Motor neuron (in vitro differentiated cells): ENCODE measurements around the gene WAPL. TPM values are rescaled to one million over a fixed set of nuclear protein-coding genes. Genes with fewer than 3 reads are reported as not detected.

Experiments
- ATAC-seq, 8 experiments: fragments of 200-7000 bp; cut with Tn5 transposase; replicated peaks in 6 of 8; 2 replicates each; pipeline ENCODE4 v1.8.0; 2021; ENCODE audit warnings: mild to moderate bottlenecking in 8 of 8, moderate library complexity in 8 of 8
- H3K27ac ChIP-seq, 2 donors: fragments of 250-450 bp; sonication (Bioruptor Pico); 2 replicates each; pipeline ENCODE4 v1.9.0; 2021; ENCODE audit warnings: antibody characterized with exemption in 2 of 2, mild to moderate bottlenecking in 2 of 2, moderate library complexity in 1 of 2
- H3K4me1 ChIP-seq, 2 donors: fragments of 250-450 bp; sonication (Bioruptor Pico); replicated peaks in 1 of 2; 2 replicates each; pipeline ENCODE4 v1.6.1; 2021; ENCODE audit warnings: antibody characterized with exemption in 2 of 2, mild to moderate bottlenecking in 2 of 2, moderate library complexity in 1 of 2
- H3K4me3 ChIP-seq, 5 donors: fragments of 250-450 bp; sonication (Bioruptor Pico); 2 replicates each; pipeline ENCODE4 v1.9.0; 2021; ENCODE audit warnings: antibody characterized with exemption in 5 of 5, mild to moderate bottlenecking in 5 of 5, moderate library complexity in 4 of 5
- WGBS, 10 experiments: fragments of 450-650 bp; shearing (Covaris generic); methylation state at CpG; one replicate each; pipeline ENCODE4 v1.0.0; 2022; 5-methylcytosine and 5-hydroxymethylcytosine counted together
- in situ Hi-C, 9 experiments: fragments of 400-800 bp; cut with MboI; loops; one replicate each; pipeline ENCODE4 v1.15.0; 2021; ENCODE audit warnings: low sequenced_read_pairs in 9 of 9, low pct_unique_long_range_greater_than_20kb in 2 of 9; ENCODE audit not compliant: unreplicated experiment in 9 of 9
- total RNA-seq, 8 experiments: library from RNA; unstranded; fragments of 300-600 nt; gene quantifications; 2 replicates each; pipeline versions ENCODE4 v1.2.3 to v1.2.4, GENCODE V29; 2022

The WAPL gene
- total RNA-seq, 8 experiments from 2014 or later, result 25.1 to 42.2 (median 31.8) TPM

- peaks cover 16 to 26% of the 10 kb centered on the region in 2 donors for H3K4me1 ChIP-seq
- H3K27ac ChIP-seq, result no peak overlapping the region
- in situ Hi-C loops, result no loop called here
- 48 to 100% (median 88%) methylated on average over 1 to 3 of the region's 3 CpGs for WGBS, 10 experiments
- ATAC-seq, result no peak
- no peak overlapping the region for H3K4me3 ChIP-seq
Observed at GRCh38 chr10:86518781-86519180, 2.8 kb downstream of the WAPL start.

- H3K4me3 ChIP-seq, result no peak overlapping the region
- no peak overlapping the region for H3K27ac ChIP-seq
- H3K4me1 ChIP-seq, result no peaks in the 10 kb centered on the region
- 67 to 100% (median 94%) methylated on average over 1 to 2 of the region's 2 CpGs; no CpG with 5 or more reads in 3 of the 10 experiments for WGBS, 10 experiments
- ATAC-seq, result no peak
- in situ Hi-C loops, result no loop called here
Observed at GRCh38 chr10:86512137-86512536, 9.5 kb downstream of the WAPL start.

GRCh38 chr10:86511027-86511865, 10.3 kb downstream of the WAPL start:
- in situ Hi-C loops, result no loop called here
- WGBS, 10 experiments, result 62 to 100% (median 83%) methylated on average over 1 to 4 of the region's 5 CpGs; no CpG with 5 or more reads in 1 of the 10 experiments
- H3K4me1 ChIP-seq, result no peaks in the 10 kb centered on the region
- no peak overlapping the region for H3K27ac ChIP-seq
- H3K4me3 ChIP-seq, result no peak overlapping the region
- no peak for ATAC-seq

GRCh38 chr10:86509145-86509544, 12.4 kb downstream of the WAPL start:
- Histone ChIP-seq H3K27ac (no peak overlapping the region), H3K4me3 (no peak overlapping the region), H3K4me1 (no peaks in the 10 kb centered on the region)
- WGBS, 10 experiments, result 75 to 100% (median 100%) methylated on average over 1 to 3 of the region's 3 CpGs; no CpG with 5 or more reads in 3 of the 10 experiments
- no peak for ATAC-seq
- in situ Hi-C loops, result no loop called here

GRCh38 chr10:86508217-86508616, 13.4 kb downstream of the WAPL start:
- in situ Hi-C loops, result no loop called here
- Histone ChIP-seq H3K4me1 (no peaks in the 10 kb centered on the region), H3K27ac (no peak overlapping the region), H3K4me3 (no peak overlapping the region)
- WGBS, 10 experiments, result 86 to 100% (median 97%) methylated on average over 2 to 6 of the region's 6 CpGs; no CpG with 5 or more reads in 2 of the 10 experiments
- ATAC-seq, result no peak

- Histone ChIP-seq H3K4me3 (no peak overlapping the region), H3K4me1 (no peaks in the 10 kb centered on the region), H3K27ac (no peak overlapping the region)
- 40 to 100% (median 67%) methylated on average over 1 to 3 of the region's 4 CpGs; no CpG with 5 or more reads in 6 of the 10 experiments for WGBS, 10 experiments
- peak in 2 of 8 experiments; percentile 12 to 43 for ATAC-seq
- in situ Hi-C loops, result no loop called here
Observed at GRCh38 chr10:86506499-86506898, 15.1 kb downstream of the WAPL start.

GRCh38 chr10:86506062-86506461, 15.5 kb downstream of the WAPL start:
- in situ Hi-C loops, result no loop called here
- no peak for ATAC-seq
- Histone ChIP-seq H3K27ac (no peak overlapping the region), H3K4me3 (no peak overlapping the region), H3K4me1 (peaks cover 0 to 3% of the 10 kb centered on the region in 2 donors)
- 50 to 93% (median 83%) methylated on average over 1 to 2 of the region's 2 CpGs; no CpG with 5 or more reads in 1 of the 10 experiments for WGBS, 10 experiments

- no peak for ATAC-seq
- in situ Hi-C loops, result no loop called here
- WGBS, 10 experiments, result 80 to 100% (median 93%) methylated on average over 1 to 8 of the region's 10 CpGs; no CpG with 5 or more reads in 3 of the 10 experiments
- Histone ChIP-seq H3K4me1 (peaks cover 0 to 5% of the 10 kb centered on the region in 2 donors), H3K27ac (no peak overlapping the region), H3K4me3 (no peak overlapping the region)
Observed at GRCh38 chr10:86504510-86504909, 17.1 kb downstream of the WAPL start.

- in situ Hi-C loops, result no loop called here
- Histone ChIP-seq H3K4me1 (peaks cover 0 to 5% of the 10 kb centered on the region in 2 donors), H3K4me3 (no peak overlapping the region), H3K27ac (no peak overlapping the region)
- no peak for ATAC-seq
Observed at GRCh38 chr10:86500846-86501245, 20.7 kb downstream of the WAPL start.

- in situ Hi-C loops, result no loop called here
- Histone ChIP-seq H3K4me3 (no peak overlapping the region), H3K27ac (no peak overlapping the region), H3K4me1 (peaks cover 0 to 5% of the 10 kb centered on the region in 2 donors)
- 50 to 100% (median 88%) methylated on average over 1 of the region's 1 CpG; no CpG with 5 or more reads in 3 of the 10 experiments for WGBS, 10 experiments
- no peak for ATAC-seq
Observed at GRCh38 chr10:86498598-86498997, 23.0 kb downstream of the WAPL start.

- H3K27ac ChIP-seq, result no peak overlapping the region
- H3K4me1 ChIP-seq, result peaks cover 0 to 5% of the 10 kb centered on the region in 2 donors
- no peak overlapping the region for H3K4me3 ChIP-seq
- ATAC-seq, result no peak
- in situ Hi-C loops, result no loop called here
- 14 to 100% (median 94%) methylated on average over 1 to 3 of the region's 3 CpGs; no CpG with 5 or more reads in 1 of the 10 experiments for WGBS, 10 experiments
Observed at GRCh38 chr10:86497621-86498020, 24.0 kb downstream of the WAPL start.

GRCh38 chr10:86489960-86490612, 31.5 kb downstream of the WAPL start:
- WGBS, 10 experiments, result 50 to 100% (median 95%) methylated on average over 1 to 3 of the region's 8 CpGs; no CpG with 5 or more reads in 6 of the 10 experiments
- no peak for ATAC-seq
- Histone ChIP-seq H3K4me3 (no peak overlapping the region), H3K4me1 (no peaks in the 10 kb centered on the region), H3K27ac (no peak overlapping the region)
- in situ Hi-C loops, result no loop called here

- WGBS, 10 experiments, result 60 to 100% (median 100%) methylated on average over 1 of the region's 1 CpG; no CpG with 5 or more reads in 4 of the 10 experiments
- H3K4me3 ChIP-seq, result no peak overlapping the region
- H3K27ac ChIP-seq, result no peak overlapping the region
- H3K4me1 ChIP-seq, result no peaks in the 10 kb centered on the region
- in situ Hi-C loops, result no loop called here
- ATAC-seq, result peak in 3 of 8 experiments; percentile 31 to 65 (median 50)
Observed at GRCh38 chr10:86489071-86489810, 32.4 kb downstream of the WAPL start.
